Superior temporal gyrus (tissue), 1 donor: ENCODE data around the gene NT5C3A.

Experiments
- DNase-seq: peaks from one replicate; pipeline ENCODE4 v3.0.0-alpha.2; 2016; ENCODE audit errors: extremely low spot score

NT5C3A gene

DNA sequence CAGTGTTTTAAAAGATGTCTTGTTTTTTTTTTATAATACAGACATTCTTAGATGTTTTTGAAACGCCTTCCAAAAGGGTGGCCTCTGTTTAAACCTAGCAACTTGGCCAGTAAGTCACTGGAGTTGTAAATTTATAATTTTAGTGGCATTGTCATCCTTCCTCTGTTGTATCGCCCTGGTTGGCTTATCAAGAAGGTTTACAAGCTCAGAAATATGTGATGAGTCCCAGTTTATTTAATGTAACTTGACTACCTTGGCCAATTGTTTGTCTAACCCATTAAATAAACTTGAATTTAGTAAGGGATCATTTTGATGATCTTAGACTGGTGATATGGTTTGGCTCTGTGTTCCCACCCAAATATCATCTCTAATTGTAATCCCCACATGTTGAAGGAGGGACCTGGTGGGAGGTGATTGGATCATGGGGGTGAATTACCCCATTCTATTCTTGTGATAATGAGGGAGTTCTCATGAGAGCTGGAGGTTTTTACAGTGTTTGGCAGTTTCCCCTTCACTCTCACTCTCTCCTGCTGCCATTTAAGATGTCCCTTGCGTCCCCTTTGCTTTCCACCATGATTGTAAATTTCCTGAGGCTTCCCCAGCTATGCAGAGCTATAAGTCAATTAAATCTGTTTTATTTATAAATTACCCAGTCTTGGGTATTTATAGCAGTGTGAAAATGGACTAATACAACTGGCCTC, 13.4 kb upstream of the NT5C3A start:
- no peak for DNase-seq

DNA sequence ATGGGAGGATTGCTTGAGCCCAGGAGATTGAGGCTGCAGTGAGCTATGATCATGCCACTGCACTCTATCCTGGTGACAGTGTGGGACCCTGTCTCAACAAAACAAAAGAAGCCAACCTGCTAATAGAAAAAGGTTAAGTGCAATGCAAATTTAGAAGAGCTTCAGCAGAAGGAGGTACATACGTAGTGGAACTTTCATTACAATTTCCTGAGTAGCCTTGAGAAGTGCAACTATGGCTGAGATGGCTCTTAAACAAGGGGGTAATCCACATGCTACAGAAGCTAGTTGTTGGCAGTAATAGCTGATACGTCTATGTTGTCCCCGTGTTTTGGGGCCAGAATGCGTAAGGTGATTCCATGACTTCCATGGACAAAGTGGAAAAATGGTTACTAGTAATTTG, 10.7 kb upstream of the NT5C3A start:
- no peak for DNase-seq

DNA sequence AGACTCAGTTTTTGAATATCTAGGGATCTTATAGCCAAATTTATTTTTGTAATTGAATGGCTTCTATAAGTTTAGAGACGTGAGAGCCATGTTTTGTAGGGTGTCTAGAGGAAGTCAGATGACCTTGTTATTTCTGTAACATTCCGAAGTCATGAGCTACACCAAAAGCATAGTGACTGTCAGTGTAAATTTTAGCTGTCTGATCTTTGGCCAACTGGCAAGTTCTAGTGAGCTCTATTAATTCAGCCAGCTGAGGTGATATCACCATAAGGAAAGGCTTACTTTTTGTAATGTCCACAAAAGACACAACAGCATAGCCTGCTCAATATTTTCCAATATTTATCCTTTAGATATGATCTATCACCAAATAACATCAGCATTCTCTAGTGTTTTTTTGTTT, 9.9 kb upstream of the NT5C3A start:
- no peak for DNase-seq

GRCh38 chr7:33070831-33071230, 8.3 kb upstream of the NT5C3A start:
- DNase-seq: no peak

DNA sequence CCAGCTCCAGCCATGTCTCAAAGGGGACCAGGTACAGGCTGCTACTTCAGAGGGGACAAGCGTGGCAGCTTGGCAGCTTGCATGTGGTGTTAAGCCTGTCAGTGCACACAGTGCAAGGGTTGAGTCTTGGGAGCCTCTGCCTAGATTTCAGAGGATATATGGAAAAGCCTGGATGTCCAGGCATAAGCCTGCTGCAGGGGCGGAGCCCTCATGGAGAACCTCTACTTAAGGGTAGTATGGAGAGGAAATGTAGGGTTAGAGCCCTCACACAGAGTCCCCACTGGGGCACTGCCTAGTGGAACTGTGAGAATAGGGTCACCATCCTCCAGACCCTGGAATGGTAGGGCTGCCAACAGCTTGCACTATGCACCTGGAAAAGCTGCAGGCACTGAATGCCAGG, 7.7 kb upstream of the NT5C3A start:
- DNase-seq: no peak

DNA sequence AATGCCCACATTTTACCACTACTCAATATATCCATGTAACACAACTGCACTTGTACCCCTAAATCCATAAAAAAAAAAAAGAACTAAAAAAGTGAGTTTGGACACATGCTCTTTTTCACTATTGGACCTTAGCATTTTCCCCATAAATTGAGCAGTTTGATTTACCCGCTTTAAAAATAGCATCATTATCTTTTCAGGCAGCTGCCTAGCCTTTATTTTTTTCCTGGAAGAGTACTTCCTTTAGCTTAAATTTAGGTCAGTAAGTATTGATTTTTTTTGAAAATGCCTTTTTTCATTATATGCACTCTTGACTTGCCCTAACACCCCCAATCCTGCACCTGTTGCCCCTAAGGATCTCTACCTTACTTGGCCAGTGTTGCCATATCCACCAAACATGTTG, 5.3 kb upstream of the NT5C3A start:
- no peak for DNase-seq

DNA sequence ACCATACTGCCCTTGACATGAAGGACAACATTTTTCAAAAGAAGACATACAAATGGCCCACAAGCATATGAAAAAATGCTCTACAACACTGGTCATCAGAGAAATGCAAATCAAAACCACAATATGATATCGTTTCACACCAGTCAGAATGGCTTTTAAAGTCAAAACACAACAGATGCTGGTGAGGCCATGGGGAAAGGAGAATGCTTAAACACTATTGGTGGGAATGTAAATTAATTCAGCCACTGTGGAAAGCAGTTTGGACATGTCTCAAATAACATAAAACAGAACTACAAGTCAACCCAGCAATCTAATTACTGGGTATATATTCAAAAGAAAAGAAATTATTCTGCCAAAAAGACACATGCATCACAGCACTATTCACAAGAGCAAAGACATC, 4.2 kb upstream of the NT5C3A start:
- no peak for DNase-seq

DNA sequence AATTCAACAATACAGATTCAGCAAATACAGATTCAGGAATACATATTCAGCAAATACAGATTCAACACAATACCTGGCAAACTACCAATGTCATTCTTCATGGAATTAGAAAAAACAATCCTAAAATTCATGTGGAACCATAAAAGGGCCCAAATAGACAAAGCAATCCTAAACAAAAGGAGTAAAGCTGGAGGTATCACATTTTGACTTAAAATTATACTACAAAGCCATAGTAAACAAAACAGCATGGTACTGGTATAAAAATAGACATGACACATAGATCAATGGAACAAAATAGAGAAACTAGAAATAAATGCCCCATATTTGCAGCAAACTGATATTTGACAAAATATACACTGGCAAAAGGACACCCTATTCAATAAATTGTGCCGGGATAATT, 3.4 kb upstream of the NT5C3A start:
- no peak for DNase-seq

DNA sequence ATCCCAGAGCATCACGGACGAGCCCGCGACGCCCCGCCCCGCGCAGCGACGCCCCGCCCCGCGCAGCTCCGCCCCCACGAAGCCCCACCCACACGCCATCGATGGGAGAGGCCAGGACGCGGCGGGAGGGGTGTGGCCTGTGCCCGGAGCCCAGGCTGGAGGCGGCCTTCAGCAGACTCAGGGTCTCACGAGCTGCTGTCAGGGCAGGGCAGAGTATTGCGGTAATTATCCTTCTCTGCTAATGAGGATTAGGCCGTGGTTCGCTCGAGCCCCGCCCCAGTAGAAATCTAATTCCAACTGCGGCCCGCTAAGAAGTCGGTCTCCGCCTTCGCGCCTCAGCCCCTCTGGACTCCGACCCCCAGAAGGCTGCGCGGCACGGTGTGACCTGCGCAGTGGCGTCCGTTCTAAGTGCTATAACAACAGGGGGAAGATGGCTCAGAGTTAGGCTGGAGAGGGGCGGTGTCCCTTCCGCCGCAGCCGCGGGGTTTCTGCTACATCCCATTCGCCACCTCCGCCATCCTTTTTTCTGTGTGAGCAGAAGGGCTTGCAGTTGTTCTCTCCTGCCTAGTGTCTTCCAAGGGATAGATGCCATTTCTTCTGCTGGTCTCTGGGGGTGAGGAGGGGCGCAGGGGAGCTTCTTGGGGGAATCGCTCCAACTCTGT, 337 bp upstream of the NT5C3A start:
- DNase-seq: peak; percentile 97

DNA sequence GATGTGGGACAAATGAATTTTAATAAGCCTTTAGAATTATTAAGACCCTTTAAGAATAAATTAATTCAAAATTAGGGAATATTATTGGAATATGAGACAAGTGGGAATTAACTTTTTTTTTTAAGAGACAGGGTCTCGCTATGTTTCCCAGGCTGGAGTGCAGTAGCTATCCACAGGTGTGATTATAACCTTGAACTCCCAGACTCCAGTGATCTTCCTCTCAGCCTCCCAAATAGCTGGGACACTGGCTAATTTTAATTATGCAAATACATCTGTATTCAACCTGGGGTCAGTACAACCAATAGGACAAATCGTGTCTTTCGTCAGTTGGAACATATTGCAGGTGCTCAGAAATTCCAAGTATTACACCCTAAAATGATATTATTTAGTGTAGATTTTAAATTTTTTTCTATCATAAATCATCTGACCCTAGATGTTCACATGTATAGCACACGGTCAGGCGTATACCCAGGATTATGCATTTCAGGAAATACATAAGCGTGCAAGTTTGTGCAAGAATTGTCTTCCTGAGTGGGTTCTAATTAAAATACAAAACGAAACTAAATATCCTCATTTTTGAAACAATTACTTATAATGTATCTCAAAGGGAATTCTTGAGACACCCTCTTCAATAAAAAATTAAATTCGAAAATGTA, 1.2 kb downstream of the NT5C3A start:
- DNase-seq: no peak

- no peak for DNase-seq
Observed at GRCh38 chr7:33059635-33060034, 2.9 kb downstream of the NT5C3A start.

- no peak for DNase-seq
Observed at GRCh38 chr7:33055158-33055557, 7.4 kb downstream of the NT5C3A start.

DNA sequence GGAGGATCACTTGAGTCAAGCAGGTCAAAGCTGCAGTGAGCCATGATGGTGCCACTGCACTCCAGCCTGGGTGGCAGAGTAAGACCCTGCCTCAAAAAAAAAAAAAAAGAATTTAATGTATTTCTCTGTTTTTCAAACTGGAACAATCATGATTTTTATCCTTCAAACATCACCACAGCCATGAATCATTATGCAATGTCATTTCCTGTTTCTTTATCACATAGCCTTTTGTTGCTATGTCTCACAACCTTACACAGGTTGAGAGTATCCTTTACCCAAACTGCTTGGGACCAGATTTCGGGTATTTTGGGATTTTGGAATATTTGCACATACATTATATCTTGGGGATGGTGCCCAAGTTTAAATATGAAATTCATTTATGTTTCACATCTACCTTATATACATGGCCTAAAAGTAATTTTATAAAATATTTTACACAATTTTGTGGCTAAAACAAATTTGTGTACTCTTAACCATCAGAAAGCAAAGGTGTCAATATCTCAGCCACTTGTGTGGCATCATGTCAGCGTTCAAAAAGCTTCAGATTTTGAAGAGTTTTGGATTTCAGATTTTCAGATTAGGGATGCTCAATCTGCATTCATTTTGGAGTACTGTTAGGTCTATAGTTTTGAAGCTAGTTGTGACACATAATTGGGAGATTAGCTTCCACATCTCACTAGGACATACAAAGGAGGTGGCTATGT, 8.2 kb downstream of the NT5C3A start:
- no peak for DNase-seq

DNA sequence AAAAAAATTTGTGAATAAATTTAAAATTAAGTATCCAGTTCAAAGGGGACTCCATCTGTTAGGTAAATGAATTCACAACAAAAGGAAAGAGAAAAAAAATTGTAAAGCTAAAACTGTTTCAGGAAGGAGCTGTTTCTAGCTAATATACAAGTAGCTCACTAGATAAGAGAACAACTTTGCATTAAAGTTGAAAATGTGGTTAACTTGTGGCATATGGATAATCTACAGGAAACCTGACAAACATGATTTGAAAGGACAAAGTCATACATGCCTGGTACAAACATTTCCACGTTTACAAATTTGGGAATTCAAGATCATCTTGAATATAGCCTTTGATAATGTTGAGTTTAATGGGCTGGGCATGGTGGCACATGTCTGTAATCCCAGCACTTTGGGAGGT, 8.9 kb downstream of the NT5C3A start:
- no peak for DNase-seq

- DNase-seq: peak; percentile 82
Observed at GRCh38 chr7:33050535-33051318, 11.8 kb downstream of the NT5C3A start.

DNA sequence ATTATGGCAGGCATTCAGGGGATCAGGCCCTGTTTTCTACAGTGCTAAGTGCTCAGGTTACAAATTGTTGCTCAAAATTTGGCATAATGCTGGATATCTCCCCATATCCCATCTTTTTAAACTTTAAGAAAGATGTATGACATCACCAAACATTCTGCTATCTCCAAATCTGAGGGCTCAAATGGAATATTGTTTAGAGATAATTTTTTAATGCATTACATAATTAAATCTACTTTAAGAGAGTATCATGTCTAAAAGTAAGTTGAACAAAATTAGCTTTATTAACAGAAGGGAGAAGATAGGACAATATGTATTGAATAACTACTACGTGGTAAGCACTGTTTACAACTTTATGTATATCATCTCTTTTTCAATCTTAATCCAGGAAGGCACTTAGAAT, 13.9 kb downstream of the NT5C3A start:
- no peak for DNase-seq

DNA sequence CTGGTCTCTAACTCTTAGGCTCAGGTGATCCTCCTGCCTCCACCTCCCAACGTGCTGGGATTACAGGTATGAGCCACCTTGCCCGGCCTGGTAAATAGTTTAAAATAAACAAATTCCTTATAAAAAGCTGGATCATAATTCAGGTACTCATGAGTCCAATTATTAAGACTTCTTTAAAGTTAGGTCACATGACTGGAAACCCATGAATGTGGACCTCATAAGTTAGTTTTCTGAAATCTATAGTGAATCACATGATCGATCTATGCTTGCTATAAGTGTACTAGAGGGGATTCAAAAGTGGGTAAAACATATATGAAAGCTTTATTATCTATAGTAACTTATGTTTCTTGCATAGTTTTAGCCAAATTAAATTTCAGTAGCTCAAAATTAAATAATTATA, 14.3 kb downstream of the NT5C3A start:
- DNase-seq: no peak

GRCh38 chr7:33044986-33045385, 17.6 kb downstream of the NT5C3A start:
- no peak for DNase-seq

- no peak for DNase-seq
Observed at GRCh38 chr7:33044401-33044718, 18.2 kb downstream of the NT5C3A start.

DNA sequence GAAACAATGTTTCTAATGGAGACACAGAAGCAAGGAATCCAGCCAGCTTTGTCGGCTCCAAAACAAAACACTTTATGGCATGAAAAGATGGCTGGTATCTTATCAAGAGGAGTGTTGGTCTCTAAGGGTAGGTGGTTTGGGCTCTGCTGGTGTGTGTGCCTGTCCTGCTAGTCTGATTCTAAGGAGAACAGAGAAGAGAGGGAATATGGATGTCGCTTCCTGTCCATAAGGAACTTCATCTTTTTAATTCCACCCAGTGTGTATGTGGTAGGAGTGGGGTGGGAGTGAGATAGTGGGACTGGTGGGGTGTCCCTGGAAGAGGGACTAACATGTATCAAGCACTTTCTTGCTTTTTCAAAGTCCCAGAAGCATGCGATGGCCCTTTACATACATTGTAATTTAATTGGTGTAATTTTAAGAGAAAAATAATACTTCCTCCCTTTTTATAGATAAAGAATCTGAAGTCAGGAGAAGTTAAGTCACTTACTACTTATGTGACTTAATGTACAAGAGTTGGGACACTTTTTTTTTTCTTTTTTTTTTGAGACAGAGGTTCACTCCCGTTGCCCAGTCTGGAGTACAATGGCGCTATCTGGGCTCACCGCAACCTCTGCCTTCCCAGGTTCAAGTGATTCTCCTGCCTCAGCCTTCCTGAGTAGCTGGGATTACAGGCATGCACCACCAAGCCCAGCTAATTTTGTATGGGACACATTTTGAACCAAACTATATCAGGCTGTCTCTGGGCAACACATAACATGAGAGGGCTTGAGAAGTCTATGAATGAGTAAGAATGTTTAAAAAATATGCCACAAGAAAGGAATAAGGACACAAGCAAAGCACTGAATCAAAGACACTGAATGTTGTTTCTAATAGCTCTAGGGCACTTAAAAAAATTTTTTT, 18.8 kb downstream of the NT5C3A start:
- no peak for DNase-seq
